ENCODE results near the gene TMCC2. TPM values are rescaled to one million over a fixed set of nuclear protein-coding genes. Genes with fewer than 3 reads are reported as not detected.

The TMCC2 gene
- total and polyA plus RNA-seq, 2 experiments from 2014 or later, result 2.6 to 9.9 TPM

DNA sequence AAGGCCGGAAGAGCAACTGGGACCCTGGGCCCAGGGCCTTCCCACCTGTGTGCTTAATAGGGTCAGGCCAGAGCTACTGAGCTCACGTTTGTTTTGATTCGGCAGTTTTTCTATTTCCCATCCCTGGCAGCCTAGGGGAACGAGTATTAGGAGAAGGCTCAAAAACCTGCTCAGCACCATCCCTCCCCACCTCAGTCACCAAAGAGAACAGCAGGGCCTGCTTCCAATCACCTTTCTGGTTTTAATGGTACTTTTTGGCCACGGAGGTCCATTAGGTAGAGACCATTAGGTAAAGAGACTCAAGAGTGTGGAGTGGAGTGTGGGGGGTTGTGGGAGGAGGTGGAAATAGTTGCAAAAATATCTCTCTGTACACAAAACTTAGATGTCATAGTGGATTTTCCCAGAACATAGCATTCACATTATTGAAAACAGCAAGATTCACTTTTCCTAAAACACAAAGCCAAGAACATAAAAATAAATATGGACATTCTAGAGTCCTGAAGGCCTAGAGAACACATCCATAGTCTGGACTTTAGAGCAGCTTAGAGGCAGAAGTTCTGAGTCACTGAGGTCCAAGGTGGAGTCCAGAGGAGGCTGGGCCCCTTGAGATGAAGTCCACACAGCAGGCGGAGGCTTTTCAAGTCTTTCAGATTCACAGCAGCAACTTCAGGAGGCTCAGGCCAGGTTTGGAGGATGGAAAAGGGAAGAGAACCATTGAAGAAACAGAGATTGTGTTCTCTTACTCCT is 74.3 kb downstream of the TMCC2 start:
- Mint-ChIP-seq H3K4me3 (peak overlapping the region; percentile 57), H3K27me3 (ENCODE audit: insufficient read depth, low read depth, poor library complexity) (peaks cover 23% of the 10 kb centered on the region)
- H3K4me1 ChIP-seq (ENCODE audit: insufficient read depth), result peaks cover 34% of the 10 kb centered on the region

More for the DNA sequence above, 74.3 kb downstream of the TMCC2 start:
- Mint-ChIP-seq H3K4me1 (peaks cover 48% of the 10 kb centered on the region), H3K27ac (peak overlapping the region; percentile 100), H3K9me3 (no peaks in the 10 kb centered on the region), H3K36me3 (ENCODE audit: low read depth) (peaks cover 47% of the 10 kb centered on the region)
- Histone ChIP-seq H3F3A (replicated peaks; ENCODE audit: low read depth) (peaks cover 12% of the 10 kb centered on the region), H3K79me2 (replicated peaks; ENCODE audit: insufficient read depth) (peaks cover 4% of the 10 kb centered on the region; the same call in 1 of the 2 replicates), H3K9me2 (ENCODE audit: insufficient read depth) (no peaks in the 10 kb centered on the region), H3K27ac (ENCODE audit: low read depth) (peak overlapping the region; percentile 100), H4K20me1 (replicated peaks; ENCODE audit: insufficient read depth) (no peaks in the 10 kb centered on the region), H3K4me2 (peak overlapping the region; percentile 66), H3K36me3 (ENCODE audit: insufficient read depth) (peaks cover 15% of the 10 kb centered on the region), H3K4me3 (peak overlapping the region; percentile 37), H2AFZ (no peak overlapping the region), H3K27me3 (ENCODE audit: insufficient read depth) (no peaks in the 10 kb centered on the region)
- TF ChIP-seq EZH2phosphoT487 (IDR thresholded peaks at IDR 0.05; ENCODE audit: unreplicated experiment) (no peak), NANOG (IDR thresholded peaks at IDR 0.05; ENCODE audit: borderline replicate concordance) (no peak), POLR2AphosphoS5 (IDR thresholded peaks at IDR 0.05; ENCODE audit: low read depth) (no peak), ZNF331 (CRISPR knock-in tag; IDR thresholded peaks at IDR 0.05; ENCODE audit: low read depth) (no peak), ZNF114 (CRISPR knock-in tag; IDR thresholded peaks at IDR 0.05) (no peak), ETS1 (IDR thresholded peaks at IDR 0.05) (no peak), ZNF462 (CRISPR knock-in tag; IDR thresholded peaks at IDR 0.05) (no peak), CREB1 (CRISPR knock-in tag; IDR thresholded peaks at IDR 0.05; ENCODE audit: low read depth) (no peak), JUNB (IDR thresholded peaks at IDR 0.05; ENCODE audit: unreplicated experiment) (no peak)
- TF ChIP-seq, protein P1, sequence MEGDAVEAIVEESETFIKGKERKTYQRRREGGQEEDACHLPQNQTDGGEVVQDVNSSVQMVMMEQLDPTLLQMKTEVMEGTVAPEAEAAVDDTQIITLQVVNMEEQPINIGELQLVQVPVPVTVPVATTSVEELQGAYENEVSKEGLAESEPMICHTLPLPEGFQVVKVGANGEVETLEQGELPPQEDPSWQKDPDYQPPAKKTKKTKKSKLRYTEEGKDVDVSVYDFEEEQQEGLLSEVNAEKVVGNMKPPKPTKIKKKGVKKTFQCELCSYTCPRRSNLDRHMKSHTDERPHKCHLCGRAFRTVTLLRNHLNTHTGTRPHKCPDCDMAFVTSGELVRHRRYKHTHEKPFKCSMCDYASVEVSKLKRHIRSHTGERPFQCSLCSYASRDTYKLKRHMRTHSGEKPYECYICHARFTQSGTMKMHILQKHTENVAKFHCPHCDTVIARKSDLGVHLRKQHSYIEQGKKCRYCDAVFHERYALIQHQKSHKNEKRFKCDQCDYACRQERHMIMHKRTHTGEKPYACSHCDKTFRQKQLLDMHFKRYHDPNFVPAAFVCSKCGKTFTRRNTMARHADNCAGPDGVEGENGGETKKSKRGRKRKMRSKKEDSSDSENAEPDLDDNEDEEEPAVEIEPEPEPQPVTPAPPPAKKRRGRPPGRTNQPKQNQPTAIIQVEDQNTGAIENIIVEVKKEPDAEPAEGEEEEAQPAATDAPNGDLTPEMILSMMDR (conservative IDR thresholded peaks at IDR 0.05; ENCODE audit: low read depth in 2 of 2), result no peak
- DNase-seq (ENCODE audit: low spot score) (no peak), ATAC-seq (no peak)

Measured in GM23338 (cell line).